HG03469 (cell line): ENCODE data around the gene SERAC1.
"Not testable (repeated sequence)": the region's sequence is repeated elsewhere in the genome, so short reads cannot be mapped to it uniquely, and the experiment has no call there.

Experiments used
- ATAC-seq: cut with Tn5 transposase; IDR thresholded peaks from one replicate; pipeline ENCODE4 v1.9.1; 2021; ENCODE audit warnings: mild to moderate bottlenecking, moderate library complexity, moderate number of reproducible peaks; ENCODE audit not compliant: unreplicated experiment

Gene SERAC1

DNA sequence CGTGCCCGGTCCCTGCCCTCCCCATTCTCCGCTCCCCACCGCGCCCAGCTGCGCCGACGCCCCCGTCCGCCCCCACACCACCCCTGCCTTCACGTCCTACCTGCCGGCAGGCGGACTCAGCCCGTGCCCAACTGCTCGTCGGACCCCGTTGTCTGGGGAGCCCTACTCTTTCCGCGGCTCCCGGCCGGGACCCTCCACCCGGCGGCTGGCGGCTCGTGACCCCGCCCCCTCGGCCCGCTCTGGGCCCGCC is at the start of gene SERAC1:
TSS of gene SERAC1 (minus strand) at position 223 of the 250 bp plus-strand sequence. CDS start 9,899 bp downstream, outside the sequence.
- no peak for ATAC-seq

DNA sequence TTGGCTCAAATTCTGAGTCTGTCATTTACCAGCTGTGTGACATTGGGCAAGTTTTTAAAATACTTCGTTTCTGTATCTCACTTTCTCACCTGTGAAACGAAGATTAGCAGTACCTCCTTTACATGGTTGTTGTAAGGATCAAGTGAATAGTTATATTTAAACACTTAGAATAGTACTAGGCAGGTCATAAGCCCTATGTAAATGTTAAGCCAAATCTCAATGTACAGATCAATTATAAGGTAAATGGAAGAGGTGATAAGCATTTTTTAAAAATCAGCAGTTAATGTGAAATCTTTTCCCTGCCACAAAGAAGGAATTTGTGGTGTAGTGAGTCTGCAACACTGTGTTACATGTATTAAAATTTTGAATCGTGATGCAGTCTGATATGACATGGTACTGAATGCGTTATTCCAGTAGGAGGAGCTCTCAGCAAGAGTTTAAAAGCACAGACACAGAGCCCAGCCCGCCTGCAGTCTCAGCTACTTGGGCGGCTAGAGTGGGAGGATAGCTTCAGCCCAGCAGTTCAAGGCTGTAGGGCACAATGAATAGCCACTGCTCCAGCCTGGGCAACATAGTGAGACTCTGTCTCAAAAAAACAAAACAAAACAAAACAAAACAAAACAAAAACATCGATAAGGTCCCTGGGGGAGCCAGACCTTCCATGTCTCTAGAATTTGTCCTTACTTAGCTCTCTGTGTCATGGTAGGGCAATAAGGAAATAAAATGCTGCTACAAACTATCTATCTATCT is 46.0 kb upstream of the SERAC1 start:
- ATAC-seq, result peak; percentile 60

DNA sequence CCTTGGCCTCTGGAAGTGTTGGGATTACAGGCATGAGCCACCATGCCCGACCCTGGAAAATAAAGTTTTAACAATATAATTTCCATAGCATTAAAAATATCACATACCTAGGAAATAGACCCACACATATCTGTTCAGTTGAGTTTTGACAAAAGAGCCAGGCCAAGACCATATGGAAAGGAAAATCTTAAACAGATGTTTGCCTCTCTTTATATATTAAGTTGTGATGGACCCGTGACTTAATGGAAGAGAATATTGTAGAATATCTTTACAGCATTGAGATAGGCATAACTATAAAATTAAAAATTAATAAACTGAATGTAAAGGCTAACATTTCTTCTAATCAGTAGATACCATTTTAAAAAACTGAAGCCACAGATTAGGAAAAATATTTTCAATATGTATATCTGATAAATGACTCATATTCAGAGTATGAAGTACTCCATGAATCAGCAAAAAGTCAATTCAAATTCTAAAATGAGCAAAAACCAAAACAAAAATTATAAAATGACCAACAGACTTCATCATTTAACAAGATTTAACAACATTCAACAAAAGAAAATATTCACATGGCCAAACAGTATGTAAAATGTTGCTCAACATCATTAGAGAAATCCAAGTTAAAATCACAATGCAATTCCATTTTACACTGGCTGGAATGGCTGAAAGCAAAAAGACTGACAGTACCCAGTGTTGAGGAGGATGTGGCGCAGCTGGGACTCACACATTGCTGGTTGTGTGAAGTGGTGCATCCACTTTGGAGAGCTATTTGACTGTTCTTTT is 43.4 kb upstream of the SERAC1 start:
- ATAC-seq, result no peak

DNA sequence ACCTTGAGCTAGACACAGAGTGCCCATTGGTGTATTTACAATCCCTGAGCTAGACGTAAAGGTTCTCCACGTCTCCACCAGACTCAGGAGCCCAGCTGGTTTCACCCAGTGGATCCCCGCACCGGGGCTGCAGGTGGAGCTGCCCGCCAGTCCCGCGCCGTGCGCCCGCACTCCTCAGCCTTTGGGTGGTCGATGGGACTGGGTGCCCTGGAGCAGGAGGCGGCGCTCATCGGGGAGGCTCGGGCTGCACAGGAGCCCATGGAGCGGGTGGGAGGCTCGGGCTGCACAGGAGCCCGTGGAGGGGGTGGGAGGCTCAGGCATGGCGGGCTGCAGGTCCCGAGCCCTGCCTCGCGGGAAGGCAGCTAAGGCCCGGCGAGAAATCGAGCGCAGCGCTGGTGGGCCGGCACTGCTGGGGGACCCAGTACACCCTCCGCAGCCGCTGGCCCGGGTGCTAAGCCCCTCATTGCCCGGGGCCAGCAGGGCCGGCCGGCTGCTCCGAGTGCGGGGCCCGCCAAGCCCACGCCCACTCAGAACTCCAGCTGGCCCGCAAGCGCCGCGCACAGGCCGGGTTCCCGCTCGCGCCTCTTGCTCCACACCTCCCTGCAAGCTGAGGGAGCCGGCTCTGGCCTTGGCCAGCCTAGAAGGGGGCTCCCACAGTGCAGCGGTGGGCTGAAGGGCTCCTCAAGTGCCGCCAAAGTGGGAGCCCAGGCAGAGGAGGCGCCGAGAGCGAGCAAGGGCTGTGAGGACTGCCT is 41.7 kb upstream of the SERAC1 start:
- ATAC-seq, result not testable (repeated sequence)

DNA sequence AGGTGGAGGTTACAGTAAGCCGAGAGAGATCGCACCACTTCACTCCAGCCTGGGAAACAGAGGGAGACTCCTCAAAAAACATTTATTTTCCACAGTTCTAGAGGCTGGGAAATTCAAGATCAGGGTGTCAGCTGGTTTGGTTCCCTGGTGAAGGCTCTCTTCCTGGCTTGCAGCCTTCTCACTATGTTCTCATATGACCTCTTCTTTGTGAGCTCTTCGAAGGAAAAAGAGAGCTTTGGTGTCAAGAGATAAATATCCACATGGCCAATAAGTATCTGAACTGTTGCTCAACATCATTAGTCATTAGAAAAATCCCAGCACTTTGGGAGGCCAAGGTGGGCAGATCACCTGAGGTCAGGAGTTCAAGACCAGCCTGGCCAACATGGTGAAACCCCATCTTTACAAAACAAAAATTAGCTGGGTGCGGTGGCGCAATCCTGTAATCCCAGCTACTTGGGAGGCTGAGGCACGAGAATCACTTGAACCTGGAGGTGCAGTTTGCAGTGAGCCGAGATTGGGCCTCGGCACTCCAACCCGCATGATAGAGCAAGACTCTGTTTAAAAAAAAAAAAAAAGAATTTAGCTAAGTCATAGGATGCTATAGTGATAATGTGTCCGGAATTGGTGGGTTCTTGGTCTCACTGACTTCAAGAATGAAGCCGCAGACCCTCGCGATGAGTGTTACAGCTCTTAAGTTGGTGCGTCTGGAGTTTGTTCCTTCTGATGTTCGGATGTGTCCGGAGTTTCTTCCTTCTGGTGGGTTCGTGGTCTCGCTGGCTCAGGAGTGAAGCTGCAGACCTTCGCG is 40.4 kb upstream of the SERAC1 start:
- not testable (repeated sequence) for ATAC-seq

DNA sequence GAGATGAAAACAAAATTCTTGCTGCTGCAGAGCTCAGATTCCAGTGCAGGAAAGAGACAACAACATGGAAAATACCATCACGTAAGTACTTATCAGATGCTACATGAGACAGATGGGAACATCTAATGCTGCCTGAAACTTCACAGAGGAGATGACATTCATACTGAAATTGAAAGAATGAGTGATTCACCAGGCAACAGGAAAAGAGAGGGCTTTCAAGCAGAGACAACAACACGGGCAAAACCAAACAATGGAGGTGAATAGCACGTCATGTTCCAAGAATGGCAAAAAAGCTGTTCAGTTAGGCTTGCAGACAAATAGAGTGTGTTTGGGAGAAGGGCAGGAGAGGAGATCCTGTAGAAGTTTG is 39.3 kb upstream of the SERAC1 start:
- peak; percentile 92 for ATAC-seq

DNA sequence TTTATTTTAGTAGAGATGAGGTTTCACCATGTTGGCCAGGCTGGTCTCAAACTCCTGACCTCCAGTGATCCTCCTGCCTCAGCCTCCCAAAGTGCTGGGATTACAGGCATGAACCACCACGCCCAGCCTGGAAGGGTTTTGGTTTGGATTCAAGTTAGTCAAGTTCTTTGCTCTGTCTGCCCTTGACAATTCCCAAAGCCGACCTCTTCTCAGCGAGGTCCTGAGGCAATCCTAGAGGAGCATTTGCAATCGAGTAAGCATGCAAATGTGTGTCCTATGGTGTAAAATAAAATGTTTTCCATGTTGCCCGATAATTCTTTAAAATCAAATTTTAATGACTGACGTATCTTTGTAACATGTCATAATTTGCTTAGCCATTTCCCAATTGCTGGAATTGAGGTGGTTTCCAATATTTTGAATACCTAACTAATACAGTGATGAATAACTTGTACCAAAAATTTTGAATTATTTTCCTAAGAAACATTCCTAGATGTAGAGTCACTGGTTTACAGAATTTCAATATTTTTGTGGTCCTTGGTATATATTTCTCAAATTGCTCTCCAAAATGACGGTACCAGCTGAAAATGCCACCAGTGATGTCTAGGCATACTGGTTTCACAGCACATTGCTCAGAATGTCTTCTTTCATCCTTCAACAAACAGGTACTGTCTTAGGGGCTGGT is 38.8 kb upstream of the SERAC1 start:
- no peak for ATAC-seq

DNA sequence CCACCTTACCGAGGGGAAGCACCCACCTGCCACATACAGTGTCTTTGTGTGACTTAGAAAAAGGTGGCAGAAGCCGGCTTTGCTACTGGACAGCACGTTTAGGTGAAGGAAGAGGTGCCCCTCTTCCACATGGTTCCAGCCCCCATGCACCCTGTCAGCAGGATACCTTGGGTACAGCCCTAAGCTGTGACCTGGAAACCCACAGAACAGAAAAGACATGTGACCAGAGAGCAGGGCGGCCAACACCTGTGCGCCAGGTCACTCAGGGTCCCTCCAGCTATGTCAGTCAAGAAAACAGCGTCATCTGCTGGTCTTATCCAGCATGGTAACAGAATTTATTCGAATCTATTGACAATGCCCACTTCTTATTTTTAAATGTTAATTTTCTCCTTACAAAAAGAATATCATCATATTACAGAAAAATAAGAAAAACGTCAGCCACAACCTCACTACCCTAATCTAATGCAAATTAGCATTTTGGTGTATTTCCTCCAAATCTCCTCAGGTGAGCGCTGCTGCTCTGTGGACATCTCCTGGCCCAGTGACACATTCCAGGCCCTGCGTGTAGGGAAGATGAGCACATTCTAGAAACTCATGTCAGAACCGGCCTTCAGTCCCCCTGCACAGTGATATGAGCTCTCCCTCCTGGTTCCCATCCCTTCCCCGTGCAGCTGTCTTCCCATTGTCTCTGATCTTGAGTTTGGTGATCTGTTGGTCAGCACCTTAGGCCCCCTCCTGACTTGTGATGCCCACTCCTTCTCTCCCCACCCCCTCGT is 37.3 kb upstream of the SERAC1 start:
- no peak for ATAC-seq

DNA sequence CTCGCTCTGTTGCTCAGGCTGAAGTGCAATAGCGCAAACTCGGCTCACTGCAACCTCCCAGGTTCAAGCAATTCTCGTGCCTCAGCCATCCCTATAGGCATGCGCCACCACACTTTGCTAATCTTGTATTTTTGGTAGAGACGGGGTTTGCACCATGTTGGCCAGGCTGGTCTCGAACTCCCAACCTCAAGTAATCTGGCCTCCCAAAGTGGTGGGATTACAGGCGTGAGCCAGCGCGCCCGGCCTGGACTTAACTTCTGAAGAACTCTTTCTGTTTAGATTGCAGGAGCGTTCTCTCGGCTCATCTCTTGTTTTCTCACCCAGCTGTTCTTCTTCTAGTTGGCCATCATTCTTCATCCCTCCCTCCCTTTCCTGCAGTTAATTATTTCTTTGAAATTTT is 30.4 kb upstream of the SERAC1 start:
- ATAC-seq, result no peak

DNA sequence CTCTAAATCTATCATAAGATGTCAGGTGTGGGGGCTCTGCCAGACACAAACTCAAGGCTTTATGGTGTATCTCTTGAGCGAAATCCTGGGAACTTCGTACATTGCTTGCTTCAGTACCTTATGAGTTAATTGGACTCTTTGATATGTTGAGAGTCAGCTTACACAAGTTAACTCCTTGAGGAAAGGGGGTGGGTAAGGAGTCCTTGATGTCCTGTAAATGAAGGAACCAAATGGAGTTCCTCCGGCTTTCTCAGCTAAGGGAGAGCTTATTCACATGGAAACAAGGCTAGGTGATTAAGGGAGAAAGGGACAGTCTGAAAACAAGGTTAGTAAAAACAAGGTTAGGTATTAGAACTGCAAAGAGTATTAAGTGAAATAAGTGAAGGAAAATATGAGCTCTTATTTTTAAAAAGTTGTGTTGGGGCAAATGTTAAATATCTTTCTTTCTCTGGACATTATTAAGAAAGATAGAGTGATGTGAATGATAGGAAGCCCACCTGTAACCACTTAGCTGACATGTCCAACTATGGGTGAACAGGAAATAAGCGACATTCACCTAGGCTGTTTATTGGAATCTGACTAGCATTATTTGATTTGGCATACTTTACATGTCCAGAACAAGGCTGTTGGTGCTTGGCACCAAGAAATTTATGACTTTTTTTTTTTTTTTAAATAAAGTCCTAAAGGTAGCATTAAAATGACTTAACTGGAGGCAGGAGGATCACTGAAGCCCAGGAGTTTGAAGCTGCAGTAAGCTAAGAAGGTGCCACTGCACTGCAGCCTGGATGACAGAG is 26.6 kb upstream of the SERAC1 start:
- no peak for ATAC-seq

DNA sequence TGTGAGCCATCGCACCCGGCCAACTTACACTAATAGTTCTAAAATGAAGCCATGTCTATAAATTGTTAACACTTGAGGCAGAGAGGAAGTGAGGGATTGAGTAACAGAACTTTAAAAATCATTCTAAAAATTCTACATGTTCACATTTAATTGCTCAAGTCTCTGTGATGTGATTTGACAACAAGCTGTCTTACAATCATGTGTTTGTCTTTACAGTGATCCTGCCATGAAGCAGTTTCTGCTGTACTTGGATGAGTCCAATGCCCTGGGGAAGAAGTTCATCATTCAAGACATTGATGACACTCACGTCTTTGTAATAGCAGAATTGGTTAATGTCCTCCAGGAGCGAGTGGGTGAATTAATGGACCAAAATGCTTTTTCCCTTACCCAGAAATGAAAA is 23.7 kb upstream of the SERAC1 start:
- no peak for ATAC-seq

DNA sequence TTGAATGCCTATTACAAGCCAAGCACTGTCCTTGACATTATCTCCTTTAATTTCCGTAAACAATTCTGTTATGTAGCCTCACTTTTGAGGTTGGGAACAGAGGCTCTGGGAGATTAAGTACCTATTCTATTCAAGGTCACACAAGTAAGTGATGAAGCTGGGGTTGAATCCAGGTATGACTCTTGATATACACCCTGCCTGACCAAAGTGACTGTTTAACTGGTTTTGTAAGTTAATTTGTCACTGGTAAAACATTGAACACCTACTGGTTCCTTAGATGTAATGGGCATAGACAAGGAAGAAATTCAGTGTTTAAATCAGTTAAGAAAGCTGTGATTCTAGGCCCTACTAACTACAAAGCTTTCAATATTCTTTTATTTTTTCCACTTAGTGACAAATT is 23.0 kb upstream of the SERAC1 start:
- no peak for ATAC-seq

DNA sequence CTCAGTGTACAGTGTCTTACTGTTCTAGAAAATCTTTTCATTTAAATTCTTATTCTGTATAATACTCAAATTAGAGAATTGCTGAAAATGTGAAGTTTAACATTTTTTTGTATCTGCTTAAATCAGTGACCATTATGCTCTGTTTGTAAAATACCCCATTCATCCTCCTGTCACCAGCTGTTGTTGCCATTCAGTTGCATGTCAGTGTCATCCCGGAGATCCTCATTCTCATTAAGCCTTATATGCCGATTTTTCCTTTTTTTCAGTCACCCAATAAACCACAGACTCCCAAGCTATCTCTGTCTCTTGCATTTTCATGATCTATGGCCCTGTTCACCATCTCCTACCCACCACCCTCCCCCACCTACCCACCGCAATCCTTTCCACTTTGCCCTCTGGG is 20.5 kb upstream of the SERAC1 start:
- no peak for ATAC-seq

DNA sequence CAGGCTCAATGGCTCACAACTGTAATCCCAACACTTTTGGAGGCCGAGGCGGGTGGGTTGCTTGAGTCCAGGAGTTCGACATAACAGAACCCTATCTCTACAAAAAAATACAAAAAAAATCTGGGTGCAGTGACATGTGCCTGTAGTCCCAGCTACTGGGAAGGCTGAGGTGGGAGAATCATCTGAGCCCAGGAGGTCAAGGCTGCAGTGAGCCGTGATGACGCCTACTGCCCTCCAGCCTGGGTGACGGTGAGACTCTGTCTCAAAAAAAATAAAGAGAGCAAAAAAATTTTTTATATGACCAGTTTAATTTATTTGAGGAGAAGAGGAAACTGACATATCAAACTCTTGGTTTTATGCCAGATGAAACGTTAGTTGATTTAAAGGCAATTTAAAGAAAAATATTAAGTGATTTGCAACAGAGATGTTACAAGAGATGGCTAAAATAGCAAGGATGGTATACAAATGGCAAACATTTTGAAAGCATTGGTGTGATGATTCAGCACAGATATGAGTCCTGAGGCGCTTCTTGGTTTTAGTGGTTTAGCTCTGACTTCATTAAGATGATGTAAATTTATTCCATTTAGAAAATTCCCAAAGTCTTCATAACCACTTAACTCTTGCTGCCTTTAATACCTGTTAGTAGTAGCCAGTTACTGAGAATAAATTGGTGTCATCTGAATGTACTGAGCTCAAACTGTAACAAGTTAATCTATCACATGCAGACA is 17.8 kb upstream of the SERAC1 start:
- no peak for ATAC-seq

DNA sequence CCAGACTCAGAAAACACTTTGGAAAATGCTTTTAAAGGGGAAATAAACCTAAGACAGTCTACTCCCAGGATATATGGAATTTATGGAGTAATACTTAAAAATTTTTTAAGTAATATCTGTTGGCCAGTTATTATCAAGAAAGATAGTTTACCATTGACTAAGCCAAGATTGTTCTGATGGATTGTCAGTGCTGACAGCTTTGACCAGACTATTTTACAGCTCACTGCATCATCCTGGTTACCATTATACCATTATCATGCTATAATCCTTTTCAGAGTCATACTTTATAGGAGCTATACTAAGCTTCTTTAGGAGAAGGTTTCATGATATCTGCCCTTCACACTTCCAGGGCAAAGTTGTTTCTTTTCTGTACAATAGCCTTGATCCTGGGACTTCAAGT is 16.5 kb upstream of the SERAC1 start:
- no peak for ATAC-seq

DNA sequence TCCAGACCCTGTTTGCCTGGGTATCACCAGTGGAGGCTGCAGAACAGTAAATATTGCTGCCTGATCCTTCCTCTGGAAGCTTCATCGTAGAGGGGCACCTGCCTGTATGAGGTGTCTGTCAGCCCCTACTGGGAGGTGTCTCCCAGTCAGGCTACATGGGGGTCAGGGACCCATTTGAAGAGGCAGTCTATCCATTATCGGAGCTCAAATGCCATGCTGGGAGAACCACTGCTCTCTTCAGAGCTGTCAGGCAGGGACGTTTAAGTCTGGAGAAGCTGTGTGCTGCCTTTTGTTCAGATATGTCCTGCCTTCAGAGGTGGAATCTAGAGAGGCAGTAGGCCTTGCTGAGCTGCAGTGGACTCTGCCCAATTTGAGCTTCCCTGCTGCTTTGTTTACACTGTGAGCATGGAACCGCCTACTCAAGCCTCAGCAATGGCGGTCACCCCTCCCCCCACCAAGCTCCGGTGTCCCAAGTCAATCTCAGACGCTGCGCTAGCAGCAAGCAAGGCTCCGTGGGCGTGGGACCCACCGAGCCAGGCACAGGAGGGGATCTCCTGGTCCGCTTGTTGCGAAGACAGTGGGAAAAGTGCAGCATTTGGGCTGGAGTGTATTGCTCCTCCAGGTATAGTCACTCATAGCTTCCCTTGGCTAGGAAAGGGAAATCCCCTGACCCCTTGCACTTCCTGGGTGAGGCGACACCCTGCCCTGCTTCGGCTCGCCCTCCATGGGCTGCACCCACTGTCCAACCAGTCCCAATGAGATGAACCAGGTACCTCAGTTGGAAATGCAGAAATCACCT is 15.3 kb upstream of the SERAC1 start:
- not testable (repeated sequence) for ATAC-seq

DNA sequence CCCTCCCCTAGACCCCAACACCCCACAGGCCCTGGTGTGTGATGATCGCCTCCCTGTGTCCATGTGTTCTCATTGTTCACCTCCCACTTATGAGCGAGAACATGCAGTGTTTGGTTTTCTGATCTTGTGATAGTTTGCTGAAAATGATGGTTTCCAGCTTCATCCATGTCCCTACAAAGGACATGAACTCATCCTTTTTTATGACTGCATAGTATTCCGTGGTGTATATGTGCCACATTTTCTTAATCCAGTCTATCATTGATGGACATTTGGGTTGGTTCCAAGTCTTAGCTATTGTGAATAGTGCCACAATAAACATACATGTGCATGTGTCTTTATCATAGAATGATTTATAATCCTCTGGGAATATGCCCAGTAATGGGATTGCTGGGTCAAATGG is 9.7 kb upstream of the SERAC1 start:
- ATAC-seq, result not testable (repeated sequence)
